Measurements from ENCODE around the gene STOML1.

STOML1 gene

GRCh38 chr15:73946795-73947370, 45.2 kb downstream of the STOML1 start:
- TF ChIP-seq SIN3A (IDR thresholded peaks at IDR 0.05; ENCODE audit: borderline replicate concordance, insufficient read depth, low read length) (no peak), REST (IDR thresholded peaks at IDR 0.05; ENCODE audit: insufficient read depth in 1 of 2, low read depth in 2 of 2, low read length in 2 of 2) (no peak), FOXP2 (optimal IDR thresholded peaks at IDR 0.05; ENCODE audit: borderline replicate concordance, extremely low read depth, extremely low read length, insufficient read depth) (no peak), POLR2AphosphoS5 (IDR thresholded peaks at IDR 0.05; ENCODE audit: low read depth, low read length) (no peak), TAF1 (IDR thresholded peaks at IDR 0.05; ENCODE audit: borderline replicate concordance, insufficient read depth, low read length) (no peak)

GRCh38 chr15:73946046-73946721, 45.9 kb downstream of the STOML1 start:
- TF ChIP-seq TAF1 (IDR thresholded peaks at IDR 0.05; ENCODE audit: borderline replicate concordance, insufficient read depth, low read length) (no peak), FOXP2 (optimal IDR thresholded peaks at IDR 0.05; ENCODE audit: borderline replicate concordance, extremely low read depth, extremely low read length, insufficient read depth) (no peak), SIN3A (IDR thresholded peaks at IDR 0.05; ENCODE audit: borderline replicate concordance, insufficient read depth, low read length) (no peak), REST (IDR thresholded peaks at IDR 0.05; ENCODE audit: insufficient read depth in 1 of 2, low read depth in 2 of 2, low read length in 2 of 2) (no peak), POLR2AphosphoS5 (IDR thresholded peaks at IDR 0.05; ENCODE audit: low read depth, low read length) (no peak)

GRCh38 chr15:73945130-73945508, 47.0 kb downstream of the STOML1 start:
- TF ChIP-seq TAF1 (IDR thresholded peaks at IDR 0.05; ENCODE audit: borderline replicate concordance, insufficient read depth, low read length) (no peak), SIN3A (IDR thresholded peaks at IDR 0.05; ENCODE audit: borderline replicate concordance, insufficient read depth, low read length) (no peak), FOXP2 (optimal IDR thresholded peaks at IDR 0.05; ENCODE audit: borderline replicate concordance, extremely low read depth, extremely low read length, insufficient read depth) (no peak), POLR2AphosphoS5 (IDR thresholded peaks at IDR 0.05; ENCODE audit: low read depth, low read length) (no peak), REST (IDR thresholded peaks at IDR 0.05; ENCODE audit: insufficient read depth in 1 of 2, low read depth in 2 of 2, low read length in 2 of 2) (no peak)

GRCh38 chr15:73944161-73945129, 47.6 kb downstream of the STOML1 start:
- TF ChIP-seq POLR2AphosphoS5 (IDR thresholded peaks at IDR 0.05; ENCODE audit: low read depth, low read length): no peak

DNA sequence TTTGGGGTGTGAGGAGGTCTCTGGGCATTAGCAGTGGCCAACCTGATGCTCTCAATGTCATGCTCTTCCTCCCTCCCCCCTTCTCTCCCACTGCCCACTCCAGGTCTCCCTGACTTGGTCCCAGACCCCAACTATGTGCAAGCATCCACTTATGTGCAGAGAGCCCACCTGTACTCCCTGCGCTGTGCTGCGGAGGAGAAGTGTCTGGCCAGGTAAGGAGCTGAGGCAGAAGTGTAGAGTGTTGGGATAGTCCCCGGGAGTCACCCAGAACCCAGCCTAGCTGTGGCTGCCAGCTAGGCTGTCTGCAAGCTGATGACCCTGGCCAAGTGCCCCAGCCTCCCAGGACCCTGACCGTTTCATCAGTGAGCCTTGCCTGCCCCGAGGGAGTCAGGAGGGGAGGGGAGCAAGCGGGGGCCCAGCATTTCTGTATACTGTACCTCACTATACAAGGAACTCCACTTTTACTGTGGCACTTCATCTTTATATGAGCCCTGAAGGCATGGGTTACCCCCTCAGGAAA, 49.3 kb downstream of the STOML1 start:
- TF ChIP-seq TAF1 (IDR thresholded peaks at IDR 0.05; ENCODE audit: borderline replicate concordance, insufficient read depth, low read length) (no peak), FOXP2 (optimal IDR thresholded peaks at IDR 0.05; ENCODE audit: borderline replicate concordance, extremely low read depth, extremely low read length, insufficient read depth) (no peak), SIN3A (IDR thresholded peaks at IDR 0.05; ENCODE audit: borderline replicate concordance, insufficient read depth, low read length) (no peak), POLR2AphosphoS5 (IDR thresholded peaks at IDR 0.05; ENCODE audit: low read depth, low read length) (no peak), REST (IDR thresholded peaks at IDR 0.05; ENCODE audit: insufficient read depth in 1 of 2, low read depth in 2 of 2, low read length in 2 of 2) (no peak)

All from PFSK-1 (cell line).